Activated CD8-positive, alpha-beta memory T cell treated with anti-CD3 and anti-CD28 coated beads for 48 hours (primary cell): ENCODE data around the gene SORL1.
"Not testable (repeated sequence)": the region's sequence is repeated elsewhere in the genome, so short reads cannot be mapped to it uniquely, and the experiment has no call there.

Experiments
- DNase-seq, 3 experiments: peaks; one replicate each; pipeline ENCODE4 v3.0.0-alpha.2; 2020; ENCODE audit warnings: low read depth in 2 of 3, low spot score in 2 of 3

Gene SORL1

GRCh38 chr11:121563900-121564822 is 112.0 kb downstream of the SORL1 start:
- DNase-seq, result no peak

- no peak for DNase-seq
Measured at GRCh38 chr11:121564948-121565684, 113.0 kb downstream of the SORL1 start.

- no peak for DNase-seq
Measured at GRCh38 chr11:121566279-121567168, 114.4 kb downstream of the SORL1 start.

GRCh38 chr11:121567995-121568394 is 115.9 kb downstream of the SORL1 start:
- no peak for DNase-seq

- not testable (repeated sequence) for DNase-seq
Measured at GRCh38 chr11:121569332-121570299, 117.5 kb downstream of the SORL1 start.

GRCh38 chr11:121570453-121570852 is 118.3 kb downstream of the SORL1 start:
- no peak for DNase-seq

- no peak for DNase-seq
Measured at GRCh38 chr11:121571506-121571905, 119.4 kb downstream of the SORL1 start.

- DNase-seq, result no peak
Measured at GRCh38 chr11:121572571-121573059, 120.5 kb downstream of the SORL1 start.

- no peak for DNase-seq
Measured at GRCh38 chr11:121574801-121575200, 122.7 kb downstream of the SORL1 start.

GRCh38 chr11:121575250-121575962 is 123.3 kb downstream of the SORL1 start:
- no peak for DNase-seq

GRCh38 chr11:121575963-121576290 is 123.8 kb downstream of the SORL1 start:
- DNase-seq, result no peak

GRCh38 chr11:121576531-121576930 is 124.4 kb downstream of the SORL1 start:
- no peak for DNase-seq

- no peak for DNase-seq
Measured at GRCh38 chr11:121577106-121577848, 125.2 kb downstream of the SORL1 start.

- DNase-seq, result no peak
Measured at GRCh38 chr11:121578251-121578976, 126.3 kb downstream of the SORL1 start.

GRCh38 chr11:121580154-121580553 is 128.0 kb downstream of the SORL1 start:
- DNase-seq, result no peak

- DNase-seq, result no peak
Measured at GRCh38 chr11:121581607-121582006, 129.5 kb downstream of the SORL1 start.

GRCh38 chr11:121582296-121582695 is 130.2 kb downstream of the SORL1 start:
- DNase-seq, result no peak

- DNase-seq, result no peak
Measured at GRCh38 chr11:121583825-121584224, 131.7 kb downstream of the SORL1 start.
